Measurements from ENCODE around the gene ABHD14A.

The ABHD14A gene

DNA sequence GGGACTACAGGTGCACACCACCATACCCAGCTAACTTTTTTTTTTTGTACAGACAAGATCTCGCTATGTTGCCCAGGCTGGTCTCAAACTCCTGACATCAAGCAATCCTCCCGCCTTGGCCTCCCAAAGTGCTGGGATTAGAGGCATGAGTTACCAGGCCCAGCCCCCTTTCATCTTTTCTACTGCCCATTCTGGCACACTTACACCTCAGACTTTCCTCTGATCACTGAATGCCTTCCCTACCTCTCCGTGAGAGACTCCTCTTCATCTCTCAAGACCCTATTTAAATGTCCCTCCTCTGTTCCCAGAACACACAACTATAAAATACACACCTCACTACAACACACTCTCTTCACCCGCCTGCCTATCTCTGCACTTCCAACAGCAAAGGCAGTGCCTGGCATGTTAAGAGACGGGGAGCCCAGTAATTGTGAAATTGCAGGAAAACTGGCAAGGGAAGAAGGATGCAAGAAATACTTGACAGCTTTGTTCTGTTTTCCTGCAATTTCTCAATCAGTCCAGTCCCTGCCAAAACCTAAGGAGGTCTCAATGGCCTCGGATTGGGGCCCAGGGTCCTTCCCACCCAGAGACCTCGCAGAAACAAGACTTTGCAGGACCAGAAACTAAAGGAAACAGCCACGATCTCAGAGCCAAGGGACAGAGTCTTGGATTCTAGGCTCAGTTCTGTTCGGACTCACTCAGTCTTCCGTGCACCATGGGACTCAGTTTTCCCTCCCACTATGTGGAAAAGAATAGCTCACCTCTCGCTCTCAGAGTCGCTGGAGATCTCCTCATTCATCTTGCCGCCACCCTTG, 34.0 kb upstream of the ABHD14A start:
- in situ Hi-C loops (cut with MboI; ENCODE audit: low sequenced_read_pairs): no loop called here

DNA sequence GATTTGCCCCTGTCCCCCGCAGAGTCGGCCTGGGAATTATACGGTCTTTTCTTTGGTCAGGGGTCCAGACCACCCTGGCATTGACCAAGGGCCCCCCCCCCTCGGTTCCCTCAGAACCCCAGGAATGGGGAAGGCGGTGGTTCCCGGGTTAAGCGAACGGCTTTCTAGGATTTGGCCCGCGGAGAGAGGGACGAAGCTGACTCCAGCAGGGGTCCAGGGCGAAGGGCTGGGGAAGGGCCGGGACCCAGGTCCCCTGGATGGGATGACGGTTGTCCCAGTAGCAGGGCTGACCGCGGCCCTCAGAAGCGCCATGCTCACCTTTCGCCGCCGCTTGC, 33.4 kb upstream of the ABHD14A start:
- in situ Hi-C loops (cut with MboI; ENCODE audit: low sequenced_read_pairs): no loop called here

DNA sequence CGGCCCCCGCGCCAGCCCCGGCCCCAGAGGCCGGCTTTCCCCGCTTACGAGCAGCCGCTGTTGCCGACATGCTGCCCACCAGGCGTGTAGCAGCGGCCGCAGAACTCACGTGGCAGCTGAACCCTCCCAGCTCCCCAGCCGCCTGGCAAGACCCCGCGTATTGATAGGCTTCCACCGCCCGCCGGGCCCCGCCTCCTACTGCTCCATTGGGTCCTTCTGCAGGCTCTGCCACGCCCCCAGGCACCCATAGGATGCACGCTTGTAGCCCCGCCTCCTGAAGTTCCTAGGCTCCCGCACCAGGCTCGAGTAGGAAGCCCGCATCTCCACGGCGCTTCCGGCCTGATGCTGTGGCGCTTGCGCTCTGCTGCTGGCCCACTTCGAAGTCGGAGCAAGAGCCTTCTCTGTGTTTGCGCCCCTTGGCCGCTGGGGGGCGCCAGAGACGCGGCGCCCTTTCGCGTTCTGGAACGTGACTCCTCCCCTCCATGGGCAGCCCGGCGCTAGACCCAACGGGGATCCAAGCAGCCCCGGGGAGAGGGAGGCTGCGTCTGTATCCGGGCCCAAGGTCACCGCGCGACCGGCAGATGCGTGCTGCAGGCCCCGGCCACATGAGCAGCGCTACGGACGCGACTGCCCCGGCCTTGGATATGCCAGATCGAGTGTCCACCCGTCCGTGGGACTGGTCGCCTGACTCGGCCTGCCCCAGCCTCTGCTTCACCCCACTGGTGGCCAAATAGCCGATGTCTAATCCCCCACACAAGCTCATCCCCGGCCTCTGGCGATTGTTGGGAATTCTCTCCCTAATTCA, 32.9 kb upstream of the ABHD14A start, which contains the start of the genes PARP3 and RRP9:
Gene PARP3 (plus strand): TSS at position 566 of the 805 bp plus-strand sequence. CDS start 993 bp downstream, outside the sequence.
Gene RRP9 (minus strand): TSS at position 107 of the 805 bp plus-strand sequence. CDS start 37 bp downstream, at position 70.
- in situ Hi-C loops (cut with MboI; ENCODE audit: low sequenced_read_pairs): no loop called here

DNA sequence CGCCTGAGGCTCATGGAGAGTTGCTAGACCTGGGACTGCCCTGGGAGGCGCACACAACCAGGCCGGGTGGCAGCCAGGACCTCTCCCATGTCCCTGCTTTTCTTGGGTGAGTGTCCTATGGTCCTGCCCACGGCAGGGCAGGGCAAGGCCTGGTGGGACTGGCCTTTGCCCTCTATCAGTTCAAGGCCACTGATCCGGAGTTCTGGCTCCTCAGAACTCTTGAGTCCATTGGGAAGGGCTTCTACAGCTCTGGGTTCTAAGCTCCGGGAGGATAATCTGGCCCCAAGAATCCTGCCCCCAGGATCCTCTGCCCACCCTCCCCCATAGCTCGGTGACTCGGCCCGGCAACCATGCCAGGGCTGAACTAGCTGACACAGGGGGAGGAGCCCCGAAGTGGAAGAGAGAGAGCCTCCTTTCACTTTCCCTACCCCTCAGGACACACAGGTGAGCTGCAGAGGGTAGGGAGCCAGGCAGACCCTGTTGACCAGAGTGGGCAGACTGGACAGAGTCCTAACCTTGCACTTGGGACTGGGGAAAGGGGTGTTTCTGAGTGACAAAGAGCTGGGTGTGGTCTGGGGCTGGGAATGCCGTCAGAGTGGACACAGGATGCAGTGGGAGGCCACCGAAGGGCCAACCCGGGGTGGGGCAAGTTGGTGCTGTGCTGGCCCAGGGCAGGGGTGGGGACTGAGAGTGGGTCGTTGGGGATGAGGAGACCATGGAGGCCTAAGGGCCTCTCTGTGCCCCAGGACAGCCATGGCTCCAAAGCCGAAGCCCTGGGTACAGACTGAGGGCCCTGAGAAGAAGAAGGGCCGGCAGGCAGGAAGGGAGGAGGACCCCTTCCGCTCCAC, 32.0 kb upstream of the ABHD14A start:
- in situ Hi-C loops (cut with MboI; ENCODE audit: low sequenced_read_pairs): no loop called here

DNA sequence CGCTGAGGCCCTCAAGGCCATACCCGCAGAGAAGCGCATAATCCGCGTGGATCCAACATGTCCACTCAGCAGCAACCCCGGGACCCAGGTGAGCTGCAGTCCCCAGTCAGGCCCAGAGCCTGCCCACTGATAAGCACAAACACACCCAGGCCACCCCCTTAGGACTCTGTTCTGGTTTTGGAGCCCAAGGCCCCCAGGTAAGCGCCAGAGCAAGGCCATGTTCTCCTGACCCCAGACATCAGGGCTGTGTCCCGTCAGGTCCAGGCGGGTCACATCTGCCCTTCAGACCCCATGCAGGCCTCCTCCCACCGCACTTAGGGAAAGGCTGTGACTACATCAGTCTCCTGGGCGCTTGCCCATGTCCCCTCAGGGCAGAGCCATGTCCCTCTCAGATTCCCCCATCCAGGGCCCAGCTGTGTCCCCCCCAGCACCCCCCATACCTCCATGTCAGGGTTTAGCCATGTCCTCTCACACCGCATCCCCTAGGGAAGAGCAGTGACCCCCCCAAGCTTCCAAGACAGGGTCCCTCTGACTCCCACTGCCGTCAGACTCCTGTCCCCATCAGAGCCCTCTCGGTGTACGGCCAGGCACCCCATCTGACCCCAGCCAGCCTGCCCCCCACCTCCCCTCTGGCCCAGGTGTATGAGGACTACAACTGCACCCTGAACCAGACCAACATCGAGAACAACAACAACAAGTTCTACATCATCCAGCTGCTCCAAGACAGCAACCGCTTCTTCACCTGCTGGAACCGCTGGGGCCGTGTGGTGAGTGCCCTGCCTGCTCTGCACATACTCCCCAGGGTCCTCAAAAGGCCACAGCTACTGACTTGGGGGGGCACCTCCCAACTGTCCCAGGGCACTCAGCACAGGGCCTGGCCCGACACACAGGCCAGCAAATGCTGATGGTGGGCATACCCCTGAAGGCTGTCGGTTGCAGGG, 31.1 kb upstream of the ABHD14A start:
- in situ Hi-C loops (cut with MboI; ENCODE audit: low sequenced_read_pairs): no loop called here

DNA sequence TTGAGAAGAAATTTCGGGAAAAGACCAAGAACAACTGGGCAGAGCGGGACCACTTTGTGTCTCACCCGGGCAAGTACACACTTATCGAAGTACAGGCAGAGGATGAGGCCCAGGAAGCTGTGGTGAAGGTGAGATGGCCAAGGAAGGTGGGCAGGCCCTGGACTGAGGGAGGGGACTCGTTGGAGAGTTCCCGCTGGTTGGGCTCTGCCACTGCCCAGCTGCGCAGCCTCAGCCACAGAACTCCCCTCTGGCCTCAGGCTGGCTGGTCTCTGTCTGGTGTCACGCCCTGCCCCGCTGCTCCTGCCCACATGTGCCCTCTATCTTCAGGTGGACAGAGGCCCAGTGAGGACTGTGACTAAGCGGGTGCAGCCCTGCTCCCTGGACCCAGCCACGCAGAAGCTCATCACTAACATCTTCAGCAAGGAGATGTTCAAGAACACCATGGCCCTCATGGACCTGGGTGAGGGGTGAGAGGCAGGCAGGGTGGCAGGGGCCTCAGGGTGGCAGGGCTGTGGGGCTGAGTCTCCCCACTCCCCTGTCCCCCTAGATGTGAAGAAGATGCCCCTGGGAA, 30.3 kb upstream of the ABHD14A start:
- in situ Hi-C loops (cut with MboI; ENCODE audit: low sequenced_read_pairs): no loop called here

DNA sequence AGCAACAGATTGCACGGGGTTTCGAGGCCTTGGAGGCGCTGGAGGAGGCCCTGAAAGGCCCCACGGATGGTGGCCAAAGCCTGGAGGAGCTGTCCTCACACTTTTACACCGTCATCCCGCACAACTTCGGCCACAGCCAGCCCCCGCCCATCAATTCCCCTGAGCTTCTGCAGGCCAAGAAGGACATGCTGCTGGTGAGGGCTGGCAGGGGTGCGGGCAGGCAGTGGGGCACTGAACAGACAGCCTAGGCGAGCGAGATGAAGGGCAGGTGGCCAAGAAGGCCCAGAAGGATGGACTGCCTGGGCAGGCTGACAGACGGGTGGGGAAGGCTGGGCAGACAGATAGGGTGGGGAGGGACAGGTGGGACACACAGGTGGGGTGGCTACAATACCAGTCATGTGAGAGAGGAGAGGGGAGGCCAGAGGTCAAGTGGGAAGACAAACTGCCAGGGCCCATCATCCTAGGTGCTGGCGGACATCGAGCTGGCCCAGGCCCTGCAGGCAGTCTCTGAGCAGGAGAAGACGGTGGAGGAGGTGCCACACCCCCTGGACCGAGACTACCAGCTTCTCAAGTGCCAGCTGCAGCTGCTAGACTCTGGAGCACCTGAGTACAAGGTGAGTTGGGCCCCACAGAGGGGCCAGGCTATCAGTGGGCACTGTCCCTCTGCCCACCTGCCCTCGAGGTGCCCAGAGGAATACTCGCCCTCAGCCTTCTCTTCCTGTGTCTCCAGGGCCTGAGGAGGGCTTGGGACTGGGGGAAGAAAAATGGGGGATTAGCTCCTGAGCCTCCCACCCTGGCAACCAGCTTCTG, 29.6 kb upstream of the ABHD14A start:
- in situ Hi-C loops (cut with MboI; ENCODE audit: low sequenced_read_pairs): no loop called here

DNA sequence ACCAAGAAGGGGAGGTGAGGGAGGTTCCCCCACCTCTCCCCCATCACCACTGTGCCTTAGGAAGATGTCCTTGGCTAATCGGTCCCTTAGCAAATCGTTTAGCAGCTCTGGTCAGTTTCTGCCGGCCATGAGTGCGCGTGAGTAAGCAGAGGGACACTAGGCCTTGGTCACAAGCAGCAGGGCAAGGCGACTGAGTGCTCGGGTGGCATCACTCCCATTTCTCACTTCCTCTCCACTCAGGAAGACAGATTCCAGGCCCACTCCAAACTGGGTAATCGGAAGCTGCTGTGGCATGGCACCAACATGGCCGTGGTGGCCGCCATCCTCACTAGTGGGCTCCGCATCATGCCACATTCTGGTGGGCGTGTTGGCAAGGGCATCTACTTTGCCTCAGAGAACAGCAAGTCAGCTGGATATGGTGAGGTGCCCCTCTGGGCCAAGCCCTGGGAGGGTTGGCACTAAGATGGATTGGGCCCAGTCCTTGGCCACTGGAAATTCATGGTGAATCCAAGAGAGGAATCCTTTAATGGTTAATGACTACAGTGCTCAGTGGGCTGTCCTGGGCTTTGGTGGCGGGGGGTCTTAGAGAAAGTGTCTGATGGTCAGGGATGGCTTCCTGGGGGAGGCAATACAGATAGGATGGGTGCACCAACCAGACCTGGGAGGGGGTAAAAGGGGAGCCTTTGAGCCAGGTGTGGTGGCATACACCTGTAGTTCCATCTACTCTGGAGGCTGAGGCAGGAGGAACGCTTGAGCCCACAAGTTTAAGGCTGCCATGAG, 28.7 kb upstream of the ABHD14A start:
- in situ Hi-C loops (cut with MboI; ENCODE audit: low sequenced_read_pairs): no loop called here

DNA sequence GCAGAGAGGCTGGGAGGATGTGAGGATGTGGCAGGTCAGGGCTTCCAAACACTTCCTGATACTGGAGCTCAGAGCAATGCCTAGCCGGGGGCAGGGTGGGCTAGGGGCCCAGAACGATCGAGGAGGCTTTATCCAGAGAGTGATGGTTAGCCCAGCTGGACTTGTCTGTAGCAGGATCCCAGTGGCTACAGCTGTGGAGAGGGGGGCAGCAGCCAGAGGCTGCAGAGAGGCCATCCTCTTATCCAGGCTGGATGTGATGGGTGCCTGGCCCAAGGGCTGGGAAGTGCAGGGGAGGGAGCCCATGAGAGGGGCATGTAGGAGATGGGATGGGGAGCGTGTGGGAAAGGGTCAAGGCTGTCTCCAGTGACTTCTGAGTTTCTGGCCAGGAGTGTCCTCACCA, 28.1 kb upstream of the ABHD14A start:
- in situ Hi-C loops (cut with MboI; ENCODE audit: low sequenced_read_pairs): no loop called here

DNA sequence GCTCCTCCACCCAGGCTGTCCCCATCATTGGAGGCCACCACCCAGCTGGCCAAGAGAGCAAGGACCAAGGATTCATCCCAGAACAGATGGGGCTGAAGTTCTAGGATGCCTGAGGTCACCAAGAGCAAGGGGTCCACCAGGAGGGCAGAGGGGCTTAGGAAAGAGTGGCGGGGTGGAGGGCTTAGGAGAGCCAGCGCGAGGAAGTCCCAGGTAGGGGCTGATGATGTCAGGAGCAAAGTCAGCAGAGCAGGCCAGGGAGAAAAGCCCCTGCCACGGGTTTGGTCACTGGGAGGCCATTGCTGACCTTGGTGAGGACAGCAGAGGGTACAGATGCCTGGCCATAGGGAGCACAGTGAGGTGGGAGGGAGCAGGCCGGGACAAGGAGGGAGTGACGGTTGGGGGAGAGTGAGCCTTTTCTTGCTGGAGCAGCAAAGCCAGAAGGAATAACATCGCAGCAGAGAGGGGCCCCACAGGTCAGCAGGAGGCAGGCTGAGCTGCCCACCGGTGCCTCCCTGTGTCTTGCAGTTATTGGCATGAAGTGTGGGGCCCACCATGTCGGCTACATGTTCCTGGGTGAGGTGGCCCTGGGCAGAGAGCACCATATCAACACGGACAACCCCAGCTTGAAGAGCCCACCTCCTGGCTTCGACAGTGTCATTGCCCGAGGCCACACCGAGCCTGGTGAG, 27.5 kb upstream of the ABHD14A start:
- in situ Hi-C loops (cut with MboI; ENCODE audit: low sequenced_read_pairs): no loop called here

DNA sequence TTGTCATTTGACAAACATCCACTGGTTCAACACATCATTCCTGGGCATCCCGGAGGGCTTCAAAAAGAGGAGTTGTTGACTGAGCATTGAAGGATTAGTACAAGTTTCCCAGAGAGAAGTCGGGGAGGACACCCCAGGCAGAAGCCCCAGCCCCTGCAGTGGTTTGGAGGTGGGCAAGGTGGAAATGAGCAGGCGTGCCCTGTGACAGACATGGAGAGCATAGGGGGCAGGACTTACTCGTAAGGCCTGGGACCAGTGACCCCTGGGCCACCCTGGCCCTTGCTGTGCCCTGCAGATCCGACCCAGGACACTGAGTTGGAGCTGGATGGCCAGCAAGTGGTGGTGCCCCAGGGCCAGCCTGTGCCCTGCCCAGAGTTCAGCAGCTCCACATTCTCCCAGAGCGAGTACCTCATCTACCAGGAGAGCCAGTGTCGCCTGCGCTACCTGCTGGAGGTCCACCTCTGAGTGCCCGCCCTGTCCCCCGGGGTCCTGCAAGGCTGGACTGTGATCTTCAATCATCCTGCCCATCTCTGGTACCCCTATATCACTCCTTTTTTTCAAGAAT, 26.8 kb upstream of the ABHD14A start:
- in situ Hi-C loops (cut with MboI; ENCODE audit: low sequenced_read_pairs): no loop called here

DNA sequence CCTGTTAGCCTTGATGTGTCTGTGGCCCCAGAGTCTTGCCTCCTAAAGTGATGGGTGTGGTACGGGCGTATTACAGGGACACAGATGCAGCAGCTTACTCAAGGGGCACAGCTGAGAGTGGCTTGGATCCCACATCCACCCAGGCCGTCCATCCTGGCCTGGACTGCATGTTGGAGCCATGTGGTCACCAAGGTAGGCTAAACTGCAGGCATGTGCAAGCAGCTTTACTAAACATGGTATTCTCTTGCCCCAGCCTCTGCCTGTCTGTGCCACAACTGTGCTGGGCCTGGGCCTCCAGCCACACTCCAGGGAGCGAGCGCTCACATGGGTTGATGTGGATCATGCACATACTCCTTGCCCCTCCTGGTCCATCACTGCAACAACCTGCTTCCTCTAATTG, 25.7 kb upstream of the ABHD14A start:
- in situ Hi-C loops (cut with MboI; ENCODE audit: low sequenced_read_pairs): no loop called here

DNA sequence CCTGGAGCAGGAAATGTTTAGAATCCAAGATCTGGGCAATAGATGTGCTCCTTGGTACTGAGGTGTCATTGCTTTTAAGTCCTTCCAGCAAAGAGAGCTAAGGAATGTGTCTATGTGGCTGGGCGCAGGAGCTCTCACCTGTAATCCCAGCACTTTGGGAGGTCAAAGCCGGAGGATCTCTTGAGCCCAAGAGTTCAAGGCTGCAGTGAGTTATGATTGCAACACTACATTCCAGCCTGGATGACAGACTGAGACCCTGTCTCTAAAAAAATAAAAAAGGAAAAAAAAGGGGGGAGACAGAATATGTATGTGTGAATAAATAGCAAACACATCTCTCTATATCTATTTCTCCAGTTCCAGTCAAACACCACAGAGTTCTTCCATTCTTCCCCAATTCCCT, 24.0 kb upstream of the ABHD14A start:
- in situ Hi-C loops (cut with MboI; ENCODE audit: low sequenced_read_pairs): no loop called here

DNA sequence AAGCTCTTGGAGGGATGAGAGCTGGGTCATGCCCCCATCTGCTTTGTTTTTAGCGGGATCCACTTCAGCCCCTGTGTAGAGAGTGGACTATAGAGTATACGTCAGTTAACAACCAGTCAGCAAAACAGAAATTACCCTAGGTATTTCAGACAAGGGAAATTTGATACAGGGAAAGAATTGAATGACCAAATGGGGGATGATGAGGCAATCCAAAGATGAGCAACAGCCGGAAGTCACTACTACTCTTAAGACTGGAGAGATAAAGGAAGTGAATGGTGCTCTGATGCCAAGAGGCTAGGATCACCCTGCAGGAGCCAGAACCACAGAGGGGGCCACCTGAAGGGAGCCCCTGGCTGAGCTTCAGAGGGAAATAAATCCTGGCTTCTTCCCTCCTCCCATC, 21.4 kb upstream of the ABHD14A start:
- in situ Hi-C loops (cut with MboI; ENCODE audit: low sequenced_read_pairs): no loop called here

DNA sequence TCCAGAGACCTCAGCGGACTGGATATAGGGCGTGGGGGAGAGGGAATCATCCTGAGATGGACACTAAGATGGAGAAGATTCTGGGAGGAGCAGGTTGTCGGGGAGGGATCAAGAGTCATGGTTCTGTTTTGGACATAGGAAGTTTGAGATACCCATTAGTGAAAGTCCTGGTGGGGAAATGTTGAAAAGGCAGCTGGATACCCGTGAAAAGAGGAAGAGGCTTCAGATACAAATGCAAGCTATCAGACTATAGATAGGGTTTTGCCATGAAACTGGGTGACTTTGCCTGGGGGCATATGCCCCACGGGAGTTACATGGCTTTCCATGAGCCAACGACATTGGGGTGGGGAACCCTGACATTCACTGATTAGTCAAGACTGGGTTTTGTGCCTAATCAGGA, 20.8 kb upstream of the ABHD14A start:
- in situ Hi-C loops (cut with MboI; ENCODE audit: low sequenced_read_pairs): no loop called here

DNA sequence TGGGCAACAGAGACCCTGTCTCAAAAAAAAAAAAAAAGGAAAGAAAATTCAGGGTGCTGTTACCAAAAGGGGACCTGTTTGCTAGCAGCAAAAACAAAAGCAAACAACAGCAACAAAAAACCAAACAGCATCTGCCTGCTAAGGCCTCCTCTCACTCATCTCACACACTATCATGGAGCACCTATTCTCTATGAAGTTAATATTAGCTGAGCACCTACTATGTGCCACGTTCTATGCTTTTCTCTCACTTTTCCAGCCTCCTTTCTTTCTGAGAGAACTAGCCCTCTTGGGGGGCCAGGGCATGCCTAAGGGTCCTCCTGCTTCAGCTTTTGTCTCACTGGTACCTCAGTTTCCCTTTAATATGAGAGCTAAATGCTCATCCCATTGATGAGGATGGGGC, 20.2 kb upstream of the ABHD14A start:
- in situ Hi-C loops (cut with MboI; ENCODE audit: low sequenced_read_pairs): no loop called here

DNA sequence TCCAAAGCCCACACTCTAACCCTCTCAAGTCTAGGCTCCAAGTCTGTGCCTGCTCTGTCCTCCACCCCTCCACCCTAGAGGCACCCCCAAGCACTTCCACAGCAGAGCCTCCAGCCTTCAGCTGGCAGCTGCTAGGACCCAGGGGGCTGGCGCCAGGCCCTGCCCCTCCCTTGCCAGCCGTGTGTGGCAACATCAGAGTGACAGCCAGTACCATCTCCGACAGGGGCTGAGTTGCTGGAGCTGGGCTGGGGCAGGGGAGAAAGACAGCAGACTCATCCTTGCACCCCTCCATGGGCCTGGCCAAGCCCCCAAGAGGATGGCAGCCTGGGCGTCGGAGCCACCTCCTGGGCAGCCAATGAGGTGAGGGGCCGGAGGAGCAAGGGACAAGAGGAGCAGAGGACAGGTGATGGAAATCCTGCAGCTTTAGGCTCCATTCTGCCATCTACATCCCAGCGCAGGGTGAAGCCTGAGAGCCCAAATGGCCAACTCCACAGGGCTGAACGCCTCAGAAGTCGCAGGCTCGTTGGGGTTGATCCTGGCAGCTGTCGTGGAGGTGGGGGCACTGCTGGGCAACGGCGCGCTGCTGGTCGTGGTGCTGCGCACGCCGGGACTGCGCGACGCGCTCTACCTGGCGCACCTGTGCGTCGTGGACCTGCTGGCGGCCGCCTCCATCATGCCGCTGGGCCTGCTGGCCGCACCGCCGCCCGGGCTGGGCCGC, 19.5 kb upstream of the ABHD14A start, which contains the start of gene GPR62:
Gene GPR62 (plus strand): TSS at position 207 of the 718 bp plus-strand sequence. CDS start 272 bp downstream, at position 479.
- in situ Hi-C loops (cut with MboI; ENCODE audit: low sequenced_read_pairs): no loop called here

Measured in hTERT RPE-1 (cell line).